Loucy (cell line): Measurements from ENCODE around the gene ZER1.

ENCODE experiments used
- H2AFZ ChIP-seq: fragments of 200-600 bp; sonication (generic); 2 replicates; pipeline ENCODE4 v1.6.0; 2016; ENCODE audit warnings: antibody characterized with exemption, mild to moderate bottlenecking, low read length, moderate library complexity
- H3F3A ChIP-seq: fragments of 200-600 bp; 2 replicates; pipeline ENCODE4 v1.6.0; 2016; ENCODE audit warnings: antibody characterized with exemption, low read depth, mild to moderate bottlenecking
- H3K27me3 ChIP-seq: fragments of 200-600 bp; sonication (generic); 2 replicates; pipeline ENCODE4 v1.6.1; 2014; ENCODE audit warnings: low read length, mild to moderate bottlenecking; ENCODE audit not compliant: insufficient read depth, poor library complexity, severe bottlenecking
- H3K36me3 ChIP-seq: fragments of 200-600 bp; sonication (generic); 2 replicates; pipeline ENCODE4 v1.6.1; 2016; ENCODE audit warnings: low read length; ENCODE audit not compliant: insufficient read depth
- H3K4me1 ChIP-seq: fragments of 200-600 bp; sonication (generic); 2 replicates; pipeline ENCODE4 v1.5.1; 2014; ENCODE audit warnings: low read length, mild to moderate bottlenecking; ENCODE audit not compliant: insufficient read depth, poor library complexity, severe bottlenecking
- H3K4me2 ChIP-seq: fragments of 200-600 bp; sonication (generic); 2 replicates; pipeline ENCODE4 v1.6.0; 2014; ENCODE audit warnings: antibody characterized with exemption, low read length, low read depth, mild to moderate bottlenecking; ENCODE audit not compliant: poor library complexity, severe bottlenecking
- H3K4me3 ChIP-seq: fragments of 200-600 bp; sonication (generic); 2 replicates; pipeline ENCODE4 v1.5.1; 2014; ENCODE audit warnings: low read length, mild to moderate bottlenecking, mixed read lengths; ENCODE audit not compliant: poor library complexity, severe bottlenecking
- H3K79me2 ChIP-seq: fragments of 200-600 bp; sonication (generic); 2 replicates; pipeline ENCODE4 v1.6.1; 2014; ENCODE audit warnings: low read length; ENCODE audit not compliant: insufficient read depth
- H3K9ac ChIP-seq: fragments of 200-600 bp; sonication (generic); 2 replicates; pipeline ENCODE4 v1.6.0; 2014; ENCODE audit warnings: mild to moderate bottlenecking, low read depth, low read length, moderate library complexity; ENCODE audit not compliant: poor library complexity, severe bottlenecking
- H3K9me2 ChIP-seq: fragments of 200-600 bp; sonication (generic); replicated peaks from 2 replicates; pipeline ENCODE4 v1.6.1; 2016; ENCODE audit warnings: low read depth, low read length, mixed read lengths
- H3K9me3 ChIP-seq: fragments of 200-600 bp; sonication (generic); 2 replicates; pipeline ENCODE4 v1.6.1; 2014; ENCODE audit warnings: mild to moderate bottlenecking, antibody characterized with exemption, low read length, low read depth; ENCODE audit not compliant: insufficient read depth
- H4K20me1 ChIP-seq: fragments of 200-600 bp; sonication (generic); 2 replicates; pipeline ENCODE4 v1.6.0; 2014; ENCODE audit warnings: antibody characterized with exemption, low read length, mild to moderate bottlenecking; ENCODE audit not compliant: insufficient read depth, poor library complexity, severe bottlenecking
- CTCF ChIP-seq: fragments of 200-600 bp; sonication (generic); conservative IDR thresholded peaks from 2 replicates; pipeline ENCODE4 v1.5.1; 2014; ENCODE audit warnings: mild to moderate bottlenecking, antibody characterized with exemption, low read length
- EZH2phosphoT487 ChIP-seq: fragments of 200-600 bp; IDR thresholded peaks from 2 replicates; pipeline ENCODE4 v1.6.1; 2018; ENCODE audit warnings: antibody characterized with exemption, mild to moderate bottlenecking, moderate library complexity, borderline replicate concordance

ZER1 gene

DNA sequence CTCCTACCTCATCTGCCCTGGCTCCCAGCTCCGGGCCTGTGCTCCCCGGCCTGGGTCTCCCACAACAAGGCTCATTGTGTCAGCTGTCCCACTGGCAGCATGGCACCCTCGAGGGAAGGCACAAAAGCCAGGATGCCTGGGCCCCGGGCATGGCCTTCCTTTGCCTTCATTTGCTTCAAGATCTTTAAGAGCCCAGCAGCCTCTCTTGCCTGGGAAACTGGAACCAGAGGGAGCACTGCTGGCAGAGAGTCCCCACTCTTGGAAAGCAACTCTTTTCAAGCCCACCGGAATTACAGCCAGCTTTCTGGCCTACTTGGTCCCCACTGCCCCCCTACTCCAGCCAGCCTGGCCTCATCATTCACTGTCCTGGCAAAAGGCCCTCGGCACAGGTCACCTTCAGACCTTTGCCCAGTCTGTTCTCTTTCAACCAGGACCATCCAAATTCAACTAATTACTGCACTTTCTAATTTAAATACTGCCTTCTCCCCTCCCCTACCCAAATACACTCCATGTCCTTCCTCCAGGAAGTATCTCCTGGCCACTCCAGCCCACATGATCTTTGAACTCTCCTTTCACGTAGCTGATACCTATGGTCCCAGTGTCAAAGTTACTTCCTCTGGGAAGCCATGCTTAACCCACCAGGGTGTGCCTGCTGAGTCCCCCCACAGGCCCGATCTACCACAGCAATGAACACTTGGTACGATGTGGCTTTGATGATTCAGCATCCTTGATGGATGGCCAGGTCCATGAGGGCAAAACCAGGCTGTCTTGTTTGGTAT is 8.9 kb downstream of the ZER1 start:
- Histone ChIP-seq H3K79me2 (no peaks in the 10 kb centered on the region), H3F3A (no peaks in the 10 kb centered on the region), H3K9ac (no peak overlapping the region), H3K36me3 (no peaks in the 10 kb centered on the region), H3K9me3 (no peaks in the 10 kb centered on the region), H4K20me1 (no peaks in the 10 kb centered on the region), H3K4me1 (no peaks in the 10 kb centered on the region), H3K27me3 (no peaks in the 10 kb centered on the region), H3K9me2 (no peaks in the 10 kb centered on the region), H3K4me2 (no peak overlapping the region), H2AFZ (no peak overlapping the region), H3K4me3 (no peak overlapping the region)
- TF ChIP-seq EZH2phosphoT487: no peak
- no peak for TF ChIP-seq CTCF

DNA sequence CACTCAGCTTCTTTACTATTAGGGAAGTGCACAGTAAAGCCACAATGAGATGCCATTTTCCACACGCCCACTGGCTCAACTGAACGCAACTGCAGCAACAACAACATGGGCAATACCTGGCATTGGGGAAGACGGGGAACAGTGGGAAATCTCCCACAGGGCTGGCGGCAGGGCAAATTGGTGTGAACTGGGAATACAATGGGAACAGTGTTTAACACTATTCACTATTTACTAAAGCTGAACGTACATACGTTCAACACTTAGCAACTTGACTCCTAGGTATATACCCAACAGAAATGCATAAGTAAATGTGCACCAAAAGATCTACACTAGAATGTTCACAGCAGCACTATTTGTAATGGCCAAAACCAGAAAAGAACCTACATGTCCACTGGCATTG is 14.1 kb downstream of the ZER1 start:
- TF ChIP-seq EZH2phosphoT487 (no peak), CTCF (no peak)

DNA sequence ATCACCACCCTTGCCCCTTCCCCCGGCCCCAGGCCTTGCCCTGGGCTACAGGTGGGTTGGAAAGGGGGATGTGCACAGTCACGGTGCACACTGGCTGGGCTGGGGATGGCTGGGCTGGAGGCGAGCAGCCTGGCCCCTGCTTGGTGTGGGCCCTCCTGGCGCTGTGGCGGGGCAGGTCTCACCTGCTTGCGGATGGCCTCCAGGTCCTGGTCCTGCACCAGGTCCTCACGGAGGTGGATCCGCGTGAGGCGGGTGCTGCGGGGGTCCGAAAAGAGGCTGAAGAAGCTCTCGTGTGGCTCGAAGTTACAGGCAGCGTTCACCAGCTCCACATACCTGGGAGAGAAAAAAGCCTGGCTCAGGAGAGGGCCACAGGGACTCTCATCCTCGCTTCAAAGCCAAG is 18.1 kb downstream of the ZER1 start:
- no peaks in the 10 kb centered on the region for H3K9me2 ChIP-seq
- no peaks in the 10 kb centered on the region for H3K9me3 ChIP-seq
- no peak overlapping the region for H3K4me2 ChIP-seq
- no peaks in the 10 kb centered on the region for H3F3A ChIP-seq
- H4K20me1 ChIP-seq: no peaks in the 10 kb centered on the region
- no peaks in the 10 kb centered on the region for H3K4me1 ChIP-seq
- no peak overlapping the region for H3K4me3 ChIP-seq
- no peaks in the 10 kb centered on the region for H3K27me3 ChIP-seq
- H3K79me2 ChIP-seq: no peaks in the 10 kb centered on the region
- TF ChIP-seq CTCF (no peak), EZH2phosphoT487 (no peak)
- no peak overlapping the region for H2AFZ ChIP-seq
- no peaks in the 10 kb centered on the region for H3K36me3 ChIP-seq
- H3K9ac ChIP-seq: no peak overlapping the region

More for the DNA sequence above, 14.1 kb downstream of the ZER1 start:
- H3K36me3 ChIP-seq: no peaks in the 10 kb centered on the region
- H3K4me1 ChIP-seq: no peaks in the 10 kb centered on the region
- H3K9ac ChIP-seq: no peak overlapping the region
- no peak overlapping the region for H3K4me2 ChIP-seq
- H3K9me2 ChIP-seq: no peaks in the 10 kb centered on the region
- no peak overlapping the region for H3K4me3 ChIP-seq
- no peaks in the 10 kb centered on the region for H3K9me3 ChIP-seq
- no peaks in the 10 kb centered on the region for H3K27me3 ChIP-seq
- H3F3A ChIP-seq: no peaks in the 10 kb centered on the region
- no peaks in the 10 kb centered on the region for H4K20me1 ChIP-seq
- H3K79me2 ChIP-seq: no peaks in the 10 kb centered on the region
- no peak overlapping the region for H2AFZ ChIP-seq
